Breast epithelium (tissue), 4 donors: Measurements from ENCODE around the gene NDUFS8. TPM values are rescaled to one million over a fixed set of nuclear protein-coding genes. Genes with fewer than 3 reads are reported as not detected.

Source experiments
- DNase-seq, 2 donors: peaks; one replicate each; pipeline ENCODE4 v3.0.0-alpha.2; 2019; ENCODE audit warnings: low spot score in 2 of 2
- H3K27ac ChIP-seq, 2 donors: fragments of 200-600 bp; sonication (generic) in 1 of 2; one replicate each; pipeline ENCODE4 v1.5.1; 2016 to 2019; ENCODE audit warnings: mild to moderate bottlenecking in 1 of 2
- H3K27me3 ChIP-seq, 2 donors: fragments of 200-600 bp; sonication (generic) in 1 of 2; one replicate each; pipeline versions ENCODE4 v1.5.1 to v1.6.0; 2017 to 2019; ENCODE audit warnings: control low read depth in 1 of 2, mild to moderate bottlenecking in 1 of 2
- H3K36me3 ChIP-seq: fragments of 200-600 bp; one replicate; pipeline ENCODE4 v1.5.1; 2019
- H3K4me1 ChIP-seq, 2 donors: fragments of 200-600 bp; sonication (generic); one replicate each; pipeline ENCODE4 v1.5.1; 2016 to 2019; ENCODE audit warnings: control low read depth in 1 of 2
- H3K4me3 ChIP-seq, 3 donors: fragments of 200-600 bp; sonication (generic); 1 replicate in 2 of 3; 2 replicates in 1 of 3; pipeline ENCODE4 v1.5.1; 2016 to 2019; ENCODE audit warnings: mild to moderate bottlenecking in 3 of 3, moderate library complexity in 2 of 3
- H3K9me3 ChIP-seq, 2 donors: fragments of 200-600 bp; sonication (generic) in 1 of 2; one replicate each; pipeline ENCODE4 v1.5.1; 2016 to 2019; ENCODE audit warnings: control low read depth in 1 of 2
- POLR2A ChIP-seq: fragments of 450-650 bp; IDR thresholded peaks from one replicate; pipeline ENCODE4 v1.6.1; 2016; ENCODE audit warnings: antibody characterized with exemption, mild to moderate bottlenecking, moderate library complexity
- POLR2AphosphoS5 ChIP-seq, 3 donors: sonication (generic); formaldehyde crosslinking; IDR thresholded peaks; one replicate each; pipeline ENCODE4 v1.6.1; 2017; ENCODE audit warnings: antibody characterized with exemption in 3 of 3
- intact Hi-C: fragments of 100-400 bp; cut with DNase I; formaldehyde crosslinking; loops from one replicate; pipeline ENCODE4 v1.15.1; 2023; ENCODE audit warnings: low total_unique reads
- total RNA-seq, 3 donors: library from RNA; depleted of rRNA; stranded (reverse); fragments of >200 nt; gene quantifications; one replicate each; pipeline ENCODE4 v1.1.0, GENCODE V29; 2016
- TF ChIP-seq, protein P1 (sequence below), 3 donors: fragments of 450-650 bp; IDR thresholded peaks; one replicate each; pipeline ENCODE4 v1.5.1; 2016 to 2017; ENCODE audit warnings: antibody characterized with exemption in 3 of 3, mild to moderate bottlenecking in 3 of 3, moderate library complexity in 3 of 3

NDUFS8 gene
- total RNA-seq, 3 donors from 2014 or later, result 105 to 117 (median 117) TPM

DNA sequence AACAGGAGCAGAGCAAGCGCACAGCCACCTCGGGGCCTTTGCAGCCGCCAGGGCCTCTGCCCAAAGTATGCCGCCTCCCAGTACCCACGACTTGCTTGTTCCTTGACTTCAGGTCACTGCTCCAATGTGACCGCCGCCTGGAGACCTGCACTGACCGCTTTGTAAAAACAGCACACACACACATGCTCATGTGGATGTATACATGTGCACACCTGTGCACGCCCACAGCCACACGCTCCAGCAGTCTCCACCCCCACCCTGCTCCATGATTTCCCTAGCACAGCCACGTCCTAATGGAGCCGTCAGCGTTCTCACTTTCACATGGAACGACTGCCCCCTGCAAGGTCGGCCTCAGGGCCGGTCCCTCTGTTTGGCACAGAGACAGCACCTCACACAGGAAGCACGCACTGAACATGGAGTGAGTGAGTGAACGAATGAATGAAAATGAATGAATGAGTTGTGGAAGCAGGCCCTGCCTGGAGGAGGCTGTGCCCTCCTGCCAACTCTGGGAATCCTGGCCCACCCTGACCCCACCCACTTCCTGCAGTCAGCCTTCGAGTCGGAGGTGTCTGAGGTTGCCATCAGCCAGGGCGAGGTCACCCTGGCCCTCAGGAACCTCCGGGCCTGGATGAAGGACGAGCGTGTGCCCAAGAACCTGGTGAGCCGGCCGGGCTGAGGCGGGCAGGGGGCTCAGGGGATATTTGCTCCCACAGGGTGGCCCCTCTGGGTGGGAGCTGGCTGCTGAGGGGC, 12.3 kb upstream of the NDUFS8 start:
- Histone ChIP-seq H3K9me3 (no peaks in the 10 kb centered on the region), H3K27ac (no peak overlapping the region), H3K27me3 (no peaks in the 10 kb centered on the region), H3K4me3 (no peak overlapping the region), H3K36me3 (no peaks in the 10 kb centered on the region), H3K4me1 (peaks cover 8 to 13% of the 10 kb centered on the region in 2 donors)
- TF ChIP-seq POLR2A, result no peak
- intact Hi-C loops, result no loop called here
- no peak for DNase-seq

DNA sequence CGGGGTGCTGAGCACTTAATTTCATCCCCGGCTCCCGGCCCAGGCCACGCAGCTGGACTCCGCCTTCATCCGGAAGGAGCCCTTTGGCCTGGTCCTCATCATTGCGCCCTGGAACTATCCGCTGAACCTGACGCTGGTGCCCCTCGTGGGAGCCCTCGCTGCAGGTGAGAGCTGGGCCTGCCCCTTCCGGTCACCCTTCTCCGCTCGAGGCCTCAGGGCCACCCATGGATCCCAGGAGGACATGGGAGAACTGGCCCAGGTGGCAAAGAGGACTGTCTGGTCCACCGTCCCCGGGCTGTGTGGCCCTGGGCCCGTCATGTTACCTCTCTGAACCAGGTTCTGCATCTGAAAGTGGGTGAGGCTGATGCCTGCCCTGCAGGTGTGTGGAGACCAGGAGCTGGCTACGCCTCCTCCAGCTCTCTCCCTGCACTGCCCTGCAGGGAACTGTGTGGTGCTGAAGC, 11.7 kb upstream of the NDUFS8 start:
- Histone ChIP-seq H3K27me3 (no peaks in the 10 kb centered on the region), H3K4me3 (no peak overlapping the region), H3K4me1 (peaks cover 4 to 7% of the 10 kb centered on the region in 2 donors), H3K9me3 (no peaks in the 10 kb centered on the region), H3K36me3 (no peaks in the 10 kb centered on the region), H3K27ac (no peak overlapping the region)
- no peak for TF ChIP-seq POLR2A
- TF ChIP-seq, protein P1, sequence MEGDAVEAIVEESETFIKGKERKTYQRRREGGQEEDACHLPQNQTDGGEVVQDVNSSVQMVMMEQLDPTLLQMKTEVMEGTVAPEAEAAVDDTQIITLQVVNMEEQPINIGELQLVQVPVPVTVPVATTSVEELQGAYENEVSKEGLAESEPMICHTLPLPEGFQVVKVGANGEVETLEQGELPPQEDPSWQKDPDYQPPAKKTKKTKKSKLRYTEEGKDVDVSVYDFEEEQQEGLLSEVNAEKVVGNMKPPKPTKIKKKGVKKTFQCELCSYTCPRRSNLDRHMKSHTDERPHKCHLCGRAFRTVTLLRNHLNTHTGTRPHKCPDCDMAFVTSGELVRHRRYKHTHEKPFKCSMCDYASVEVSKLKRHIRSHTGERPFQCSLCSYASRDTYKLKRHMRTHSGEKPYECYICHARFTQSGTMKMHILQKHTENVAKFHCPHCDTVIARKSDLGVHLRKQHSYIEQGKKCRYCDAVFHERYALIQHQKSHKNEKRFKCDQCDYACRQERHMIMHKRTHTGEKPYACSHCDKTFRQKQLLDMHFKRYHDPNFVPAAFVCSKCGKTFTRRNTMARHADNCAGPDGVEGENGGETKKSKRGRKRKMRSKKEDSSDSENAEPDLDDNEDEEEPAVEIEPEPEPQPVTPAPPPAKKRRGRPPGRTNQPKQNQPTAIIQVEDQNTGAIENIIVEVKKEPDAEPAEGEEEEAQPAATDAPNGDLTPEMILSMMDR (IDR thresholded peaks at IDR 0.05), result no peak
- no peak for TF ChIP-seq POLR2AphosphoS5 (IDR thresholded peaks at IDR 0.05)
- intact Hi-C loops, result no loop called here
- DNase-seq, result no peak

DNA sequence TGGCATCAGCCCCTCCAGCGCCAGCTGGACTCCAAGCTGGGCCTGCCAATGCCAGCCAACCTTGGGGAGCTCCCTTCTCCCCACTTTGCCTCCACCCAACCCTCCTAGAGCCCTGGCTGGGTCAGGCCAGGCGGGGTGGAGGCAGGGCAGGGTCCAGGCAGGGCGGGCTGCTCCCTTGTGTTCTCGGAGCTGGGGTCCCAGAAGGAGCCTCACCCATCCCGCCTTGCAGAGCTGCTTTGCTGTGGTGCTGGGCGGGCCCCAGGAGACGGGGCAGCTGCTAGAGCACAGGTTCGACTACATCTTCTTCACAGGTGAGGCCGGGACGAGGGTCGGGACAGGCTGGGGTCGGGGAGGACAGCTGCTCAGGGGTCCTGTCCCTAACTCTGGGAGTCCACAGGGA, 11.0 kb upstream of the NDUFS8 start:
- peak overlapping the region in 1 of 2 donors; percentile 57 for H3K27ac ChIP-seq
- no peak overlapping the region for H3K4me3 ChIP-seq
- no peaks in the 10 kb centered on the region for H3K27me3 ChIP-seq
- peaks cover 0 to 3% of the 10 kb centered on the region in 2 donors for H3K4me1 ChIP-seq
- TF ChIP-seq, protein P1 (IDR thresholded peaks at IDR 0.05), result no peak
- no peak for TF ChIP-seq POLR2AphosphoS5 (IDR thresholded peaks at IDR 0.05)
- no peak for TF ChIP-seq POLR2A
- peaks cover under 1 to 2% of the 10 kb centered on the region in 2 donors for H3K9me3 ChIP-seq
- intact Hi-C loops, result no loop called here
- no peak for DNase-seq
- no peaks in the 10 kb centered on the region for H3K36me3 ChIP-seq

DNA sequence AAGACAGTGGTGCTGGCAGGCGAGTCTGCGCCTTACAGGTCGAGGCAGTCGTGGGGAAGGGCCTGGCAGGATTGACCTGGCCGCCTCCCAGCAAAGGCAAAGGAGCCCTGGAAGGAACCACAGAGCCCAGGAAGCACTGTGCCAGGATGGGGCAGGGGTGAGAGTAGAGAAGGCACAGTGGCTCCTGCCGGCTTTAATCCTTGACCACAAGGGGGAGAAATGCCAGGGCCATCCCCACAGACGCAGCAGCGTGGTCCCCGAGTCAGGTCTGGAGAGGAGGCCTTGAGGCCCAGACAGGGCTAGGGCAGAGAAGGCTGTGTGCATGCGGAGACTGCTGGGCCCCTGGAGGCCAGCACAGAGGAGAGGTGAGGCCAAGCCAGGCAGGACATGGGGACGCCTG, 9.9 kb upstream of the NDUFS8 start:
- no peaks in the 10 kb centered on the region for H3K4me1 ChIP-seq
- no peak overlapping the region for H3K4me3 ChIP-seq
- H3K27me3 ChIP-seq, result no peaks in the 10 kb centered on the region
- peak overlapping the region; percentile 25 to 57 for H3K27ac ChIP-seq
- H3K9me3 ChIP-seq, result peaks cover 10 to 11% of the 10 kb centered on the region in 2 donors
- intact Hi-C loops, result no loop called here
- peak in 1 of 2 donors; percentile 63 for DNase-seq
- H3K36me3 ChIP-seq, result no peaks in the 10 kb centered on the region
- TF ChIP-seq POLR2AphosphoS5 (IDR thresholded peaks at IDR 0.05), result no peak
- TF ChIP-seq, protein P1 (IDR thresholded peaks at IDR 0.05), result peak in 2 of 3 donors; percentile 26 to 31

DNA sequence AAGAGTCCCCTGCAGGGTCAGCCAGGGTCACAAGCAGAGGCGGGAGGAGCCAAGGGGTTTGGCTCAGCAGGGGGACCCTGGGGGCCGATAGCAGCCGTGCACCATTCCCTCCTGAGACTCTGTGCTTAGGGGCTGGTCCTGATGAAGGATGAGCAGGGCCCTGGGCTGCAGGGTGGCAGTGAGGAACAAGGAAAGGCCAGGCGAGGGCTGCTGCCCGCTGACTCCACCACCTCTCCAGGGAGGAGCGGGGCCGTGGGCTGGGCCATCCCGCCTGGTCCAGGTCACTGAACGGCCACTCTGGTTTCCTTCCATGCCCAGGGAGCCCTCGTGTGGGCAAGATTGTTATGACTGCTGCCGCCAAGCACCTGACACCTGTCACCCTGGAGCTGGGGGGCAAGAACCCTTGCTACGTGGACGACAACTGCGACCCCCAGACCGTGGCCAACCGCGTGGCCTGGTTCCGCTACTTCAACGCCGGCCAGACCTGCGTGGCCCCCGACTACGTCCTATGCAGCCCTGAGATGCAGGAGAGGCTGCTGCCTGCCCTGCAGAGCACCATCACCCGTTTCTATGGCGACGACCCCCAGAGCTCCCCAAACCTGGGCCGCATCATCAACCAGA, 9.2 kb upstream of the NDUFS8 start:
- intact Hi-C loops, result no loop called here
- H3K4me1 ChIP-seq, result no peaks in the 10 kb centered on the region
- TF ChIP-seq POLR2AphosphoS5 (IDR thresholded peaks at IDR 0.05), result no peak
- TF ChIP-seq, protein P1 (IDR thresholded peaks at IDR 0.05), result peak in 2 of 3 donors; percentile 28 to 50
- H3K4me3 ChIP-seq, result no peak overlapping the region
- H3K36me3 ChIP-seq, result no peaks in the 10 kb centered on the region
- H3K27ac ChIP-seq, result no peak overlapping the region
- DNase-seq, result no peak
- H3K27me3 ChIP-seq, result no peaks in the 10 kb centered on the region
- H3K9me3 ChIP-seq, result peaks cover 10 to 11% of the 10 kb centered on the region in 2 donors
